HuH-7.5 (cell line): ENCODE results near the gene DMRTC2.

Experiments
- DNase-seq: peaks from one replicate; pipeline ENCODE4 v3.0.0; 2011; ENCODE audit warnings: low spot score

Gene DMRTC2

GRCh38 chr19:41890936-41891335 lies 46.1 kb downstream of the DMRTC2 start:
- no peak for DNase-seq

GRCh38 chr19:41892173-41892902 lies 47.5 kb downstream of the DMRTC2 start:
- DNase-seq = no peak

DNA sequence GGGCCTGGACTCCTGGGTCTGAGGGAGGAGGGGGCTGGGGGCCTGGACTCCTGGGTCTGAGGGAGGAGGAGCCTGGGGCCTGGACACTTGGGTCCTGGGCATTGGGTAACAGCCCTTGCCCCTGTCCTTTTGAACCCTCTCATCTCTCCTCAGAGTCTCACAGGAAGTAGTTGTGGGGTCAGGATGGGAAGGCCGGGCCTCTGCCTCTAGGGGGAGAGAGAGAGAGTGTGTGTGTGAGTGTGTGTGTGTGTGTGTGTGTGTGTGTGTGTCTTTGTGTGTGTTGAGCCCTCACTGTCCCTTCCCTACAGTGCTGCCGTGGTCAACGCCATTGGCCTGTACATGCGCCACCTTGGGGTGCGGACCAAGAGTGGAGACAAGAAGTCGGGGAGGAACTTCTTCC lies 49.1 kb downstream of the DMRTC2 start:
- no peak for DNase-seq

- DNase-seq = no peak
These were observed 49.5 kb downstream of the DMRTC2 start for GRCh38 chr19:41894350-41894749.

DNA sequence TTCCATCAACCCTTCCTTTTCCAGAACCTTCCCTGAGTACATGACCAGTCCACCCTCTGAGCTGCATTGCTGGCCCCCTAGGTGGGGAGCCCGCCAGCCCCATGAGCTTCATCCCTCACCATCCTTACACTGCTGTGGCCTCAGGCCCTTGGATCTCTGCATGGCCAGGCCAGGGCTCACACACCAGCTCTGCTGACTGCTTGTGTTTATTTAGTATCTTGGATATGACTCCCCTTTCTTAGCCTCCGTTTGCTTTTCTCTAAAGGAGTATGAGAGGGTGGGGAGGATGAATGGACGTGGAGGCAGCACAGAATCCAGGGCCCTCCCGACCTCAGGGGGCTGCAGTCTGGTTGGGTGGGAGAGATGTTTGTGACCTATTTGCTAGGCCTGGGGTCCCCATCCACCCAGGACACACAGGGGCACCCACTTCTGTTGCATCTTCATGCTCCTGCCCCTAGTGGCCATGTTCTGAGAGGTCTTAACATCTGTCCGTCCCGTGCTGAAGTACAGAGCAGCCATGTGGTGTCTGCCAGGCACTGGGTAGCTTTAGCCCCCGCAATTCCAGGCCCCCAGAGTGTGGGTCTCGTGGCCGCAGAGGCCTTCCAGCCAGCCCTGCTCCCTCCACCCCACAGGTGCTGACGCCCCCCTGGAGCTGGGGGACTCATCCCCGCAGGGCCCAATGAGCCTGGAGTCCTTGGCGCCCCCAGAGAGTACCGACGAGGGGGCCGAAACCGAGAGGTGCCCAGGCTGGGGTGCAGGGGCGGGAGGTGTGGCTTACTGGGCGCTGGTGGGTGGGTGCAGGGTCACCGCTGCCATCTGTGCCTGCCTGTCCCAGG lies 51.1 kb downstream of the DMRTC2 start:
- no peak for DNase-seq

DNA sequence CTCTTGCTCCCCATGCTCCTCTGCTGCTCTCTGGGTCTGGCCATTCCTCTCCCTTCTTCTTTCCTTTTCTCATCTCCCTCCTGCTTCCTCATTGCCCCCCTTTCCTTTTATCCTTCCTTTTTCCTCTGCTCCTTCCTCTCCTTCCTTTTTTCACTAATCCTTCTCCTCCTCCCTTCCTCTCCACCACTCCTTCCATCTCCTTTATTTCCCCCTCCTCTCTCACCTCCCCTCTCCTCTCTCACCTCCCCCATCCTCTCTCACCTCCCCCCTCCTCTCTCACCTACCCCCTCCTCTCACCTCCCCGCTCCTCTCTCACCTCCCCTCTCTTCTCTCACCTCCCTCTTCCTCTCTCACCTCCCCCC lies 51.7 kb downstream of the DMRTC2 start:
- no peak for DNase-seq

GRCh38 chr19:41897181-41897580 lies 52.3 kb downstream of the DMRTC2 start:
- no peak for DNase-seq

DNA sequence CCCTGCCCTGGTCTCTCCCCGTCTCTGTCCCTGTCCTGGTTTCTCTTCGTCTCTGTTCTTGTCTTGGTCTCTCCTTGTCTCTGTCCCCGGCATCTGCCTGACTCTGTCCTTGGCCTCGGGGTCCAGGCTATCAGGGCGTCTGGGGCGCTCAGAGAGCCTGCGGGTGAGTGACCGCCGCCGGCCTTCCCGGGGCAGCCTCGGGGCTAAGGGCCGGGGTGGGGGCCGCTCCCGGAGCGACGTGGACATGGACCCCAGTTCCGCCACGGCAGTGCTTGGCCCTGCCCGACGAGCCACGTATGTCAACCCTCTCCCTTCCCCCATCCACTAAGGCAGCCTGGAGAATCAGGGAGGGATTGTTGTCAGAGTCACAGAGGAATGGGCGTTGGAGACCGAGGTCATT lies 53.0 kb downstream of the DMRTC2 start:
- no peak for DNase-seq

DNA sequence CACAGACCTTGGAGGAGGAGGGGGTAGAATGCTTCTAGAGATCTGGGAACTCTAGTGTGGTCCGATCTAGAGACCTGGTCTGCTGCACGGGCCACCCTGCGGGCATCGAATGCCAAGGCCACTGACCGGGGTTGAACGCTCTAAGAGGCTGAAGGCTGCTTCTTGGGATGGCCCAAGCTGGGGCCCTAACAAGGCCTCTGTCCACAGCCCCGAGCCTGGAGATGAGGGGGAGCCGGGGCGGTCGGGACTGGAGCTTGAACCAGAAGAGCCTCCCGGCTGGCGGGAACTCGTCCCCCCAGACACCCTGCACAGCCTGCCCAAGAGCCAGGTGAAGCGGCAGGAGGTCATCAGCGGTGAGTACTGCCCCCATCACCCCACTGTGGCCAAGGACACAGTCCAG lies 53.4 kb downstream of the DMRTC2 start:
- no peak for DNase-seq
